NT2/D1 (cell line): Measurements from ENCODE around the gene CDH4.

Experiments used
- DNase-seq: peaks from one replicate; pipeline ENCODE4 v3.0.0-alpha.2; 2011; ENCODE audit warnings: low read depth, low spot score
- H3K27me3 ChIP-seq: 2 replicates; pipeline ENCODE4 v1.6.0; 2011; ENCODE audit warnings: mild to moderate bottlenecking; ENCODE audit not compliant: insufficient read length, insufficient read depth
- H3K36me3 ChIP-seq: 2 replicates; pipeline ENCODE4 v1.6.1; 2011; ENCODE audit warnings: mild to moderate bottlenecking, low read length, mixed read lengths; ENCODE audit not compliant: insufficient read depth, insufficient read length
- H3K4me1 ChIP-seq: 2 replicates; pipeline ENCODE4 v1.5.1; 2011; ENCODE audit not compliant: insufficient read depth, insufficient read length
- H3K4me3 ChIP-seq: 2 replicates; pipeline ENCODE4 v1.5.1; 2011; ENCODE audit warnings: low read depth; ENCODE audit not compliant: insufficient read length
- H3K9ac ChIP-seq: 2 replicates; pipeline ENCODE4 v1.6.0; 2011; ENCODE audit warnings: low read depth; ENCODE audit not compliant: insufficient read length
- H3K9me3 ChIP-seq: 2 replicates; pipeline ENCODE4 v1.5.1; 2011; ENCODE audit warnings: mild to moderate bottlenecking, low read length; ENCODE audit not compliant: insufficient read depth
- SUZ12 ChIP-seq: IDR thresholded peaks from 2 replicates; pipeline ENCODE4 v1.6.1; 2011; ENCODE audit not compliant: insufficient read length, insufficient read depth; ENCODE audit errors: extremely low read depth
- YY1 ChIP-seq: IDR thresholded peaks from 2 replicates; pipeline ENCODE4 v1.6.1; 2011; ENCODE audit not compliant: insufficient read length, insufficient read depth
- ZNF274 ChIP-seq: IDR thresholded peaks from 2 replicates; pipeline ENCODE4 v1.6.1; 2011; ENCODE audit warnings: mild to moderate bottlenecking, low read depth, low read length

Gene CDH4

DNA sequence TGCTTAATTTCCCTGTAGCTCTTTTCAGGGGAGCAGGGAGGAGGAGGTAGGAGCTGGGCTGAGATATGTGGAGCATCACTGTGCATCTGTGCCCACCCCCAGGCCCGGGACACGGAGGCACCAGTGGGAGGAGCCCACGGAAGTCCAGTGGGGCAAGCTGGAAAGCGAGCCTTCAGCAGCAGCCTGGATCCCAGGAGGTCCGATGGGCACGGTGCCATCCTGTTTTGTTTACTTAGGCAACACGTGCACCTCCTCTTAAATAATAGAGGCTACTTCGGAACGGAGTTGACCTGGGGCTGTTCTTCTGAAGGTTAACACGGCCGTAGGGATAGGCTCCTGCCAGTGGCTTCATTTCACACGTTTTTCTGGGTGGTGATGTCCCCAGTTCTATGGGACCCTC, 51.6 kb downstream of the CDH4 start:
- peaks cover 19% of the 10 kb centered on the region for H3K4me1 ChIP-seq
- H3K9me3 ChIP-seq: no peaks in the 10 kb centered on the region
- no peak overlapping the region for H3K9ac ChIP-seq
- no peak for DNase-seq
- TF ChIP-seq ZNF274: no peak
- TF ChIP-seq YY1: no peak
- TF ChIP-seq SUZ12: no peak
- H3K4me3 ChIP-seq: no peak overlapping the region
- no peaks in the 10 kb centered on the region for H3K36me3 ChIP-seq
- peaks cover 33% of the 10 kb centered on the region for H3K27me3 ChIP-seq

DNA sequence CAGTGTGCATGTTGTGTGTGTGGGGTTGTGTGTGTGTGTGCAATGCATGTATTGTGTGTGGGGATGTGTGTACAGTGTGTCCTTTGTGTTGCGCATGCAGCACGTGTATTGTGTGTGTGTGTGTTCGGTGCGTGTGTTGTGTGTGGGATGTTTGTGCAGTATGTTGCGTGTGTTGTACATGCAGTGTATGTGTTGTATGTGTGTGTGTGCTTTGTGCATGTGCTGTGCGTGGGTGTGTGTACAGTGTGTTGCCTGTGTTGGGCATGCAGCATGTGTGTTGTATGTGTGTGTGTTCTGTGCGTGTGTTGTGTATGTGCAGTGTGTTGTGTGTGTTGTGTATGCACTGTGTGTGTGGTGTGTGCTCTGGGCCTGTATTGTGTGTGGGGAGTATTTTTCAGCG, 52.7 kb downstream of the CDH4 start:
- Histone ChIP-seq H3K4me3 (no peak overlapping the region), H3K36me3 (no peaks in the 10 kb centered on the region), H3K27me3 (peaks cover 29% of the 10 kb centered on the region), H3K4me1 (peaks cover 23% of the 10 kb centered on the region), H3K9ac (no peak overlapping the region), H3K9me3 (no peaks in the 10 kb centered on the region)
- DNase-seq: no peak
- TF ChIP-seq YY1 (no peak), ZNF274 (no peak), SUZ12 (no peak)

DNA sequence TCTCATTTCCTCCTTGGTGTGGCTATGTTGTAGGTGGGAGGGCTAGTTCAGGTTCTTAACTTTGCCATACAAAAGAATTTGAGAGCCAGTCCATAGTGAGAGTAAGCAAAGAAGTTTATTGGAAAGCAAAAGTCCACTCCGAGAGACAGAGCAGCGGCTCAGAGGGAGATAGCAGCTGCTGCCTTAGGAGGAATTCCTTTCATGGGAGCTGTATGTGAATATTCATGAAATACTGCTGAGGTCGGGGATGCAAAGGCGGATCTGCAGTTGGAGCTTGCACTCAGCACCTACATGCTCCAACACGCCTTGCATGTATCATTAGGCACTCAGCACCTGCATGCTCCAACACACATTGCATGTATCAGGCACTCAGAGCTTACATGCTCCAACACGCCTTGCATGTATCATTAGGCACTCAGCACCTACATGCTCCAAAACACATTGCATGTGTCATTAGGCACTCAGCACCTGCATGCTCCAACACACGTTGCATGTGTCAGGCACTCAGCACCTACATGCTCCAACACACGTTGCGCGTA, 54.9 kb downstream of the CDH4 start:
- H3K36me3 ChIP-seq: no peaks in the 10 kb centered on the region
- no peak for DNase-seq
- peaks cover 42% of the 10 kb centered on the region for H3K27me3 ChIP-seq
- no peak overlapping the region for H3K4me3 ChIP-seq
- H3K9me3 ChIP-seq: no peaks in the 10 kb centered on the region
- peaks cover 22% of the 10 kb centered on the region for H3K4me1 ChIP-seq
- TF ChIP-seq YY1: no peak
- no peak for TF ChIP-seq SUZ12
- TF ChIP-seq ZNF274: no peak
- no peak overlapping the region for H3K9ac ChIP-seq

DNA sequence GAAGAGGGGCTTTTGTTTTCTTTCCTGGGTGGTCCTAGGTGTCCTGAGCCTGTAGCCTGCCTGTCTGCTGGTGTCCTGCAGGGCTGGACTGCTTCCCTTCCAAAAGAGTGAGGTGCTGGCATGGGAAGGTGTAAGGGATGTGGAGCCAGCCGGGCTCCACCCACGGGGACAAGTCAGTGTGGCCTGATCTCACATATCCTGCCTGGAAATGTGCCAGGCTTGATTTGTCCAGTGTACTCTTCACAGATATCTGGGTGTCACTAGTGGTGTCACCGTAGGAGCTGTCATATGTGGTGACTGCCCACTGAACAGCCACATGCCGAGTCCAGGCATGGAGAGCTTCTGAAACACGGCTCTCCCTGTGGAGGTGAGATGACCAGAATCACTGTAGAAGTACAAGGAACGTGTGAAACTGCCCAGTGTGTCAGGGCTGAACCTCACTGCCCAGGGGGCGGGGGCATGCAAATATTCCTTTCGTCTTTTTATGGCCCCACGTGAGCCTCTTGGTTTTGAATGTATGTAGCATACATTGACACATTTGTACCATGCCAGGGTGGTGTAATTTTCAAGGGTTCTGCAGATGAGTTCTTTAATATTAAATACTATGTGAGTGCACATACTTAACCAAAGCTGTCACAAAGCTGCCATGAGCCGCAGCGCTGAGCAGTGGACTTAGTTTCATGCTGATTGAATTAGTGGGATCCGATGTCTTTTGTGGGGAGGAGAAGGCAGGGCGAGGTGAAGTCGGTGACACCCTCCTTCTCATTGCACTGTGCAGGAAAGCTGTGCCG, 55.8 kb downstream of the CDH4 start:
- H3K36me3 ChIP-seq: no peaks in the 10 kb centered on the region
- no peak overlapping the region for H3K4me3 ChIP-seq
- peaks cover 20% of the 10 kb centered on the region for H3K4me1 ChIP-seq
- H3K9ac ChIP-seq: no peak overlapping the region
- no peak for TF ChIP-seq ZNF274
- no peak for TF ChIP-seq YY1
- TF ChIP-seq SUZ12: no peak
- H3K9me3 ChIP-seq: no peaks in the 10 kb centered on the region
- no peak for DNase-seq
- H3K27me3 ChIP-seq: peaks cover 45% of the 10 kb centered on the region

DNA sequence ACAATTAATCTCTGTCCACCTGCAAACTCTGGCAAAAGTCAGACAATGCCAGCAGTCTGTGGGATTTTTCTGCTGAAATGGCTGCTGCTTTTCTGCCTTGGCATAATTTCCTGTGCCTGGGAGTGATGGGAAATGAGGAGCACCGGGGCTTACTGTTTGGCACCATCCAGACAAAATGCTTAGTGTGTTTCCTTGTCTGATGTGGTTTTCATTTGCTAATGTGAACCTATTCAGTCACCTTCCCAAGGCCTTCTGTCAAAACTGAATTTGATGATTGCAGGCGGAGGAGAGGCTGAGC, 56.4 kb downstream of the CDH4 start:
- H3K27me3 ChIP-seq: peaks cover 45% of the 10 kb centered on the region
- H3K9ac ChIP-seq: no peak overlapping the region
- TF ChIP-seq YY1: no peak
- TF ChIP-seq ZNF274: no peak
- no peak for TF ChIP-seq SUZ12
- no peak overlapping the region for H3K4me3 ChIP-seq
- H3K36me3 ChIP-seq: no peaks in the 10 kb centered on the region
- no peak for DNase-seq
- H3K4me1 ChIP-seq: peaks cover 23% of the 10 kb centered on the region
- H3K9me3 ChIP-seq: no peaks in the 10 kb centered on the region

DNA sequence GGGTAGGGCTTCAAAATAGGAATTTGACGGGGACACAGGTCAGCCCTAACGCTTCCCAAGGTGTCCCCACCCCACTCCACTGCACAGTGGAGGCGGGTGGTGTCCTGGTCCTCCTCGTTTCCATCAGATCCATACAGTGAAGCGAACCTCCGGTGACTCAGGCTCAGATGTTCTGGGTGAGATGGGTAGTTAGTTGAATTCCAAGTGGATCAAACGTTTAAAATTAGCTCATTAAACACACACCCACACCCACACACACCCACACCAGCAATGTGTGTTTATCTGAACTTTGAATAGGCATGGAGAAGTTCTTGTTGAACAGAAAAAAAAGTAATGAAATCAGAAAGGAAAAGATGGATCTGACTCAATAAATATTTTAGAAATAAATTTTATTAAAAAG, 58.9 kb downstream of the CDH4 start:
- Histone ChIP-seq H3K9me3 (no peaks in the 10 kb centered on the region), H3K4me1 (peaks cover 23% of the 10 kb centered on the region), H3K36me3 (no peaks in the 10 kb centered on the region), H3K9ac (no peak overlapping the region), H3K4me3 (no peak overlapping the region), H3K27me3 (peaks cover 58% of the 10 kb centered on the region)
- TF ChIP-seq SUZ12 (no peak), ZNF274 (no peak), YY1 (no peak)
- DNase-seq: no peak

DNA sequence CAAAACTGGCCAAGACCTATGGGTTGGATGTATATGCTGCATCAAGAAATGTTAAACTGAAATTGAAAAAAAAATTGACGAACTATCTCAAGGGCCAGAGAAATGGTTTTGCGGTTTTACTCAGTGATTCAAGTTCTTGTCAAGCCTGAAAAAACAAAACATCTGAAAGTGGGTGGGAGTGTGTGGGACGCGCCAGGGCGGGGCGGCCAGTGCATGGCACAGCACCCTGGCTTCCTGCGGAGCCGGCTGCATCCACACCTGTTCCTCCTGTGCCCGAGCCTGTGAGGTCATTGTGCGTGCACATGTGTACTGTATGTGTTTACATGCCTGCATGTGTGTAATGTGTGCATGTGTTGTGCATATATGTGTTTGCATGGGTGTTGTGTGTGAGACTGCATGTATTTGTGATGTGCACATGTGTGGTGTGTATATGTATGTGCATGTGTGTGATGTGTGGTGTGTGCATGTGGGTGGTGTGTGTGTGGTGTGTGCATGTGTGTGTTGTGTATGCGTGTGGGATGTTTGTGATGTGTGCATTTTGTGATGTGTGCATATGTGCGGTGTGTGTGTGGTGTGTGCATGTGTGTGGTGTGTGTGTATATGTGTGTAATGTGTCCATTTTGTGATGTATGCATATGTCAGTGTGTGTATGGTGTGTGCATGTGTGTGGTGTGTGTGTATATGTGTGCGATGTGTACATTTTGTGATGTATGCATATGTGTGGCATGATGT, 59.8 kb downstream of the CDH4 start:
- Histone ChIP-seq H3K36me3 (no peaks in the 10 kb centered on the region), H3K9ac (no peak overlapping the region), H3K4me3 (no peak overlapping the region), H3K27me3 (peaks cover 65% of the 10 kb centered on the region), H3K4me1 (peaks cover 20% of the 10 kb centered on the region), H3K9me3 (no peaks in the 10 kb centered on the region)
- DNase-seq: no peak
- TF ChIP-seq SUZ12 (no peak), ZNF274 (no peak), YY1 (no peak)
